Natural killer cell (primary cell): Measurements from ENCODE around the gene GCNA. TPM values are rescaled to one million over a fixed set of nuclear protein-coding genes. Genes with fewer than 3 reads are reported as not detected.
A peak's percentile ranks its signal among the peaks of the same experiment; 100 is the strongest.
"Not testable (repeated sequence)": the region's sequence is repeated elsewhere in the genome, so short reads cannot be mapped to it uniquely, and the experiment has no call there.

ENCODE experiments used
- ATAC-seq, 3 donors: fragments of 150-1000 bp in 2 of 3; fragments of 200-7000 bp in 1 of 3; cut with Tn5 transposase; 1 replicate in 1 of 3; 2 replicates in 2 of 3; pipeline ENCODE4 v1.10.0; 2021; ENCODE audit warnings: mild to moderate bottlenecking in 2 of 3, moderate library complexity in 2 of 3
- DNase-seq, 2 donors: peaks; one replicate each; pipeline versions ENCODE4 v3.0.0 to v3.0.0-alpha.2; 2013 to 2021; ENCODE audit warnings: mixed read lengths in 1 of 2
- H3K27ac ChIP-seq: one replicate; pipeline ENCODE4 v1.5.1; 2013; ENCODE audit warnings: mild to moderate bottlenecking, low read length
- H3K27me3 ChIP-seq: one replicate; pipeline ENCODE4 v1.6.1; 2013; ENCODE audit warnings: low read length; ENCODE audit not compliant: control insufficient read depth, insufficient read depth
- H3K36me3 ChIP-seq: one replicate; pipeline ENCODE4 v1.6.1; 2013; ENCODE audit warnings: low read length; ENCODE audit not compliant: control insufficient read depth, insufficient read depth
- H3K4me1 ChIP-seq: one replicate; pipeline ENCODE4 v1.6.1; 2013; ENCODE audit warnings: low read length; ENCODE audit not compliant: control insufficient read depth, insufficient read depth
- H3K4me3 ChIP-seq: one replicate; pipeline ENCODE4 v1.5.1; 2013; ENCODE audit warnings: low read length
- H3K9me3 ChIP-seq: one replicate; pipeline ENCODE4 v1.6.1; 2013; ENCODE audit warnings: low read length; ENCODE audit not compliant: control insufficient read depth, insufficient read depth
- H3K27ac Mint-ChIP-seq, 2 donors: one replicate each; pipeline ENCODE4 v1.8.0; 2022; ENCODE audit warnings: mild to moderate bottlenecking in 2 of 2, mixed read lengths in 2 of 2, moderate library complexity in 1 of 2
- H3K27me3 Mint-ChIP-seq, 2 donors: one replicate each; pipeline ENCODE4 v1.8.0; 2022; ENCODE audit warnings: low read depth in 2 of 2, mixed read lengths in 2 of 2
- H3K36me3 Mint-ChIP-seq: one replicate; pipeline ENCODE4 v1.8.0; 2022; ENCODE audit warnings: mixed read lengths
- H3K4me1 Mint-ChIP-seq, 2 donors: one replicate each; pipeline ENCODE4 v1.8.0; 2022; ENCODE audit warnings: mixed read lengths in 2 of 2
- H3K4me3 Mint-ChIP-seq: one replicate; pipeline ENCODE4 v1.8.0; 2022; ENCODE audit warnings: mild to moderate bottlenecking, moderate library complexity, mixed read lengths
- H3K9me3 Mint-ChIP-seq, 2 donors: one replicate each; pipeline ENCODE4 v1.8.0; 2022; ENCODE audit warnings: mixed read lengths in 2 of 2
- CTCF ChIP-seq: fragments of 200-600 bp; IDR thresholded peaks from one replicate; pipeline ENCODE4 v1.8.0; 2022; ENCODE audit warnings: antibody characterized with exemption
- WGBS: methylation state at CpG from one replicate; pipeline ENCODE4 v1.1.7; 2013; ENCODE audit warnings: missing lambda C conversion rate; ENCODE audit not compliant: insufficient coverage; 5-methylcytosine and 5-hydroxymethylcytosine counted together
- intact Hi-C: fragments of 100-400 bp; cut with micrococcal nuclease; formaldehyde crosslinking; loops from one replicate; pipeline ENCODE4 v1.14.2; 2022
- total RNA-seq, 4 donors: library from RNA; stranded (reverse); fragments of 120-200 nt in 1 of 4; gene quantifications; one replicate each; pipeline versions ENCODE4 v1.2.3 to v1.2.4, GENCODE V29; 2013 to 2022

GCNA gene
- total RNA-seq, 3 donors from 2014 or later (not counting 1 experiment from before 2014, with no cell fraction given): 3.6 to 4.5 (median 3.7) TPM

GRCh38 chrX:71609095-71609750, 31.0 kb downstream of the GCNA start:
- Mint-ChIP-seq H3K27me3 (no peaks in the 10 kb centered on the region), H3K27ac (peak overlapping the region in 1 of 2 donors; percentile 59), H3K4me1 (peaks cover 52 to 59% of the 10 kb centered on the region in 2 donors), H3K4me3 (no peak overlapping the region), H3K9me3 (no peaks in the 10 kb centered on the region), H3K36me3 (peaks cover 11% of the 10 kb centered on the region)
- H3K4me3 ChIP-seq: no peak overlapping the region
- intact Hi-C loops: no loop called here
- DNase-seq: peak in 1 of 2 donors; percentile 54
- no peaks in the 10 kb centered on the region for H3K9me3 ChIP-seq
- peaks cover 42% of the 10 kb centered on the region for H3K4me1 ChIP-seq
- H3K36me3 ChIP-seq: peaks cover 51% of the 10 kb centered on the region
- H3K27ac ChIP-seq: no peak overlapping the region
- TF ChIP-seq CTCF: no peak
- ATAC-seq: no peak
- H3K27me3 ChIP-seq: no peaks in the 10 kb centered on the region
- 59% methylated on average over 2 of the region's 3 CpGs for WGBS

- H3K27me3 Mint-ChIP-seq, H3K4me3 Mint-ChIP-seq, H3K27ac Mint-ChIP-seq, H3K27ac ChIP-seq, H3K9me3 ChIP-seq, DNase-seq, H3K27me3 ChIP-seq, ATAC-seq, H3K9me3 Mint-ChIP-seq, H3K4me3 ChIP-seq, intact Hi-C loops: not testable (repeated sequence)
- Histone ChIP-seq H3K4me1 (peaks cover 48% of the 10 kb centered on the region), H3K36me3 (peaks cover 51% of the 10 kb centered on the region)
- 99% methylated on average over 6 of the region's 9 CpGs for WGBS
- H3K4me1 Mint-ChIP-seq: peaks cover 53 to 54% of the 10 kb centered on the region in 2 donors
- H3K36me3 Mint-ChIP-seq: peaks cover 11% of the 10 kb centered on the region
Observed at GRCh38 chrX:71611736-71612135, 33.5 kb downstream of the GCNA start.

GRCh38 chrX:71612256-71612655, 34.0 kb downstream of the GCNA start:
- peaks cover 11% of the 10 kb centered on the region for H3K36me3 Mint-ChIP-seq
- TF ChIP-seq CTCF: no peak
- Histone ChIP-seq H3K9me3 (no peaks in the 10 kb centered on the region), H3K27me3 (no peaks in the 10 kb centered on the region), H3K4me1 (peaks cover 48% of the 10 kb centered on the region), H3K36me3 (peaks cover 51% of the 10 kb centered on the region), H3K27ac (no peak overlapping the region), H3K4me3 (no peak overlapping the region)
- intact Hi-C loops: no loop called here
- H3K27ac Mint-ChIP-seq: peak overlapping the region in 1 of 2 donors; percentile 47
- no peaks in the 10 kb centered on the region for H3K27me3 Mint-ChIP-seq
- H3K9me3 Mint-ChIP-seq: no peaks in the 10 kb centered on the region
- ATAC-seq: no peak
- DNase-seq: no peak
- 100% methylated on average over 4 of the region's 8 CpGs for WGBS
- H3K4me3 Mint-ChIP-seq: no peak overlapping the region
- H3K4me1 Mint-ChIP-seq: peaks cover 53 to 54% of the 10 kb centered on the region in 2 donors

GRCh38 chrX:71615056-71615455, 36.8 kb downstream of the GCNA start:
- TF ChIP-seq CTCF: no peak
- no peaks in the 10 kb centered on the region for H3K9me3 ChIP-seq
- Mint-ChIP-seq H3K36me3 (peaks cover 11% of the 10 kb centered on the region), H3K9me3 (no peaks in the 10 kb centered on the region), H3K27me3 (no peaks in the 10 kb centered on the region), H3K27ac (peak overlapping the region; percentile 91 to 93), H3K4me1 (peaks cover 56 to 57% of the 10 kb centered on the region in 2 donors), H3K4me3 (no peak overlapping the region)
- H3K4me1 ChIP-seq: peaks cover 57% of the 10 kb centered on the region
- intact Hi-C loops: no loop called here
- no peak for ATAC-seq
- no peaks in the 10 kb centered on the region for H3K27me3 ChIP-seq
- H3K4me3 ChIP-seq: no peak overlapping the region
- WGBS: 90% methylated on average over 4 of the region's 4 CpGs
- H3K27ac ChIP-seq: no peak overlapping the region
- H3K36me3 ChIP-seq: peaks cover 38% of the 10 kb centered on the region
- DNase-seq: peak in 1 of 2 donors; percentile 14
